NAMALWA (cell line): Measurements from ENCODE around the gene LRRTM4.

Experiments
- DNase-seq: peaks from one replicate; pipeline ENCODE4 v3.0.0-alpha.2; 2015; ENCODE audit warnings: low spot score

Gene LRRTM4

DNA sequence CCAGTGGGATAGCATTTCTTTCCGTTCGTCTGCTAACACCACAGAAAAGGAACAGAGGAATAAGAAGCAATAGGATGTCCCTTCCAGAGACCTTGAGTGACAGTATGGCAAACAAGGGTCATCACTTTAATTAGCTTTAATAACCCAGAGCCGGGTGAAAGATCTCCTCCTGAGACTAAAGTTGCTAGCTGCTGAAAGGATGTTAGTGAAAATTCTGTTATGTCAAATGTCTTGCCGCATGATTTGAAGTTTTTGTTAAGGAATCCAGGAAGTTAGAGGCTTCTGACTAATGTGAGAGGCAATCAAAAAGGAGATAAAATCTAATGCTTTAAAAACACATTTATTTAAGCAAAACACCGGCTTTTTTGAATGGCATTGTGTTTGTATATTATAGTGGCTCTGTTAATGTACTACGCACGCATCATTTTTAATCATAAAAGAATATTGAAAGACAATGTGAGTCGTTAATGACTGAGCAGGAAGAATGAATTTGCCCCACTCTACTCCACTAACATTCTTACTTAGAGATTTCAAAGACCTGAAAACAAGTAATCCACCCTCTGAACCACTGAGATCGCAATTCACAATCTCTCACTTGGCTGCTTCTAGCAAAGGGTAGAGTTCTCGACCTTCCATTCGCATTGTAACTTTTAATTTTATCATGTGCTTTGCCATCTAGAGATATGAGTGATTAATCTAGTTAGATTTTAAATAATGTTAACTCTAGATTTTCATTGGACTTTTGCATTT is 536.6 kb downstream of the LRRTM4 start:
- DNase-seq, result no peak

DNA sequence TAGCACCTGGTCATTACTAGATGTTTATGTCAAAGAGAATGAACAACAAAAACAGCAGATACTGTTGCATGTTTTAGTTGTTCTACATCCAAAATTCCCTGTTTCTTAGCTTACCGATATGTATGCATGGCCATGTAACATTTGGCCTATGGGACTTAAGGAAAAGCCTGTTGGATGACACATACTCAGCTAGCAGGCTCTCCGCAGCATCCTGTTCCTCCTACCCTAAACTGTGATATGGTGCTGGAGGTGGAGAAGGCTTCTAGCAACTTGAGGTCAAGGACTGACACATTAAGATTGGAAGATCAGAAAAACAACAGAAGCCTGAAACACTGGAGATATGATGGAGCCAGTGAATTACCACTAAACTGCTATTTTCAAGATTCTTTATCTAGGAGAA is 537.8 kb downstream of the LRRTM4 start:
- DNase-seq, result no peak

DNA sequence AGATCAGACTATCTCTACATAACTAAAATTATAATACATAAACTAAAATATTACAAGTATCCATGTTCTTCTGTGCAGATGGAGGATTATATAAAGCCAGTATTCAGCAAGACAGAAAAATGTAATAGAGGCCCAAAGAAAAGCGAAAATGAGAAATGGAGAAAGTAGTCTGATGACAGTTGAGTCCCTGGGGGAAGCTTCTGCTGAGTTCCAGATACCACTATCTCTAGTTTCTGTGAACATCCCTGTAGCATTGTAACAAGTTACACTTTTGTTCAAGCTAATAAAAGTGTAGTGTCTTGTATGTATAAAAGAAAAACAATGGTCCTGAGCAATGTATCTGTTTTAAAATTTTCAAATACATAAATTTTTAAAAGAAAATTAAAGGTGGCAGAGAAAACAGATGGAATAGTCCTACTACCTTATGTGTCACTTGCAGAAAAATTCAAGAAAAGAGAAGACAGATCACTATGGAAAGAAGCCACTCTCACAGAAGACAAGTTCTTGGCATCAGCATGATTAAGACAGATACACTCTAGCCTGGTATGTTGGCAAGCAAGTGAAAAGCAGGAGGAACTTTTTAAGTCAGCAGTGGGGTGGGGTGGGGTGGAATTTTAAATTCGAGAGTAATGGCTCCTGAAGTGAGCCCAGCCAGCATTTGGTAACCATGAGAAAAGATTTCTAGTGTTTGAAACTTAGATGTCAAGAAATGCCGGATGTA is 541.9 kb downstream of the LRRTM4 start:
- no peak for DNase-seq

- no peak for DNase-seq
These were observed 544.1 kb downstream of the LRRTM4 start for GRCh38 chr2:76977846-76978727.

DNA sequence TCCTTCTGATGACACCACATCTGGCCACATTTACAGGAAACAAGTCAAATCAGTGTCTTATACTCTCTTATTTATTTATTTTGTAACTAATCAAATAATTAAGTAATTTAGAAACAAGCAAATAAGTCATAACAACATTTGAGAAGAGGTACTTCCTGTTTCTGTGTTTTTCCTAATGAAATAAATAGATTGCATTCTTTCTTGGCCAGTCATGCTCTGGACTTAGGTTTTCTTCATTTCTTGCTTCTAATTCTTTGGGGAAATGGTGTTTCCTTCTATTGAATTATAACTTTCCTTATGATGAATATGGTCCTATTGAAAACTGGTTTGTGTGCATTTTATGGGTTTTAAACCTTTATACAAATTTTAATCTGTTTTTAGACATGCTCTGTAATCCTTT is 546.4 kb downstream of the LRRTM4 start:
- DNase-seq, result no peak

DNA sequence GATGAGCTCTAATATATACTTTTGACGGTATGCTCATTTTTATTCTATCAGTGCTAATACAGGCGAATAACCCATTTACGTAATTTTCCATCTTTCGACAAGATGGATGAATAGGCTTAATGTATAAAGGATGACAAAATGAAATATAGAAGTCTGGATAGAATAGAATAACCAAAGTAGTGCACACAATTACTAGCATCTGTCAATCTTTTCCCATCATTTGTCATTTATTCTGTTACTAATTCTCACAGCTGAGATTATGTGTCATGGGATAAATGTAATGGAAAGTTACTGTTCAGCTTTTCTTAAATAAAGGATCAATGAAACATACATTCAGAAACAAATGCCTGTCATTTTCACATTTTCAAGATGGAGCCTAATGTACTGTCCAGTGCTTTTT is 548.6 kb downstream of the LRRTM4 start:
- no peak for DNase-seq

DNA sequence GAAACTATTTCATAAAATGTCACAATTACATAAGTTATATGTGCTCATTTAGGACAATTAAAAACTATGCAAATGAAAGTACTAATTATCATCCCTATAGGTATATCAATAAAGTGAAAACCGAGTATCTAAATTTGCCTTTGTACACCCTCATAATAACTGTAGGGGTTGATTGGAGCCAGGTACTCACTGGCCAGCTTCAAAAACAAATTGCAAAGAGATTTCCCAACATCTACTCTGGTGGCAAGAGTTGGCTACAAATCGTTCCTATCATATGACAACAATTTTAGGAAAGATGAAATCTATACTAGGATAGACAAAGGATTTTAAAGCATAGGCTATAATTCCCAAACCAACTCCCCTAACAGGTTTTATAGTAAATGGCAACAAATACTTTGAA is 556.4 kb downstream of the LRRTM4 start:
- DNase-seq, result no peak

DNA sequence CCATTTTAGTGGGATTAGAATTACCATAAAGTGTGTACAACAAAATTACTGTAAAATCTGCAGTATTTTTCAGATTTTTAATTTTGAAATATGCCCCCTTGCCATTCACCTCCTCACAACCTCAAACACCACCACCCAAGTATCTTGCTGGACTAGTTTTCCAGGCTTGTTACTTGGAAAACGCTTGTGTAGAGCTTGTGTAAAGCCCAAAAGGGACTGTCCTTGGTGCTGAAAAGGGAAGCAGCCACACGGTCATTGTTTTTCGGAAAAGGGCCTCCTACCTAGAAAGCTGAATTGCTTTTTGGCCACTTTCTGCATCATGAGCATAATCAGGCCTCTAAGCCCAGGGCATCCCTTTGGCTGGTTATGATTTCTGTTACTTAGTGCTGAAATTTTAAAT is 563.4 kb downstream of the LRRTM4 start:
- DNase-seq, result peak; percentile 6

- DNase-seq, result peak; percentile 78
These were observed 568.3 kb downstream of the LRRTM4 start for GRCh38 chr2:76953733-76954347.

GRCh38 chr2:76946631-76947145 is 575.5 kb downstream of the LRRTM4 start:
- DNase-seq, result no peak

- no peak for DNase-seq
These were observed 581.6 kb downstream of the LRRTM4 start for GRCh38 chr2:76940559-76940958.

DNA sequence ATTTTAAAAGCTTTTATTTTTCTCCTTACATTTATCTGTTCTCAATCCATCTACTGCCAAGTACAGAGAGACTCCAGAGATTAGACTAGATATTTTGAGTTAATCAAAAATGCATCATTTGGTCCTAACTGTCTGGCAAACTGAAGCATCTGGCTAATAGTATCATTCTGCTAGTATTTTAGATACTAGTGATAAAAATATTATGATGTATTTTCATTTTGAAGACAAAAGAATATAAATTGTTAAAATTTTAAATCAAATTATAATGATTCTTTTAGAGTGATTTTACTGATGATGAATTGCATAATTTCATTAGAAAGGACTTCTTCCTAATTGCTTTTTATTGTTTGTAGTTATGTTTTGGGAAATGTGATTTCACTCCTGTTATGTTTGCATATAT is 584.0 kb downstream of the LRRTM4 start:
- DNase-seq, result no peak

DNA sequence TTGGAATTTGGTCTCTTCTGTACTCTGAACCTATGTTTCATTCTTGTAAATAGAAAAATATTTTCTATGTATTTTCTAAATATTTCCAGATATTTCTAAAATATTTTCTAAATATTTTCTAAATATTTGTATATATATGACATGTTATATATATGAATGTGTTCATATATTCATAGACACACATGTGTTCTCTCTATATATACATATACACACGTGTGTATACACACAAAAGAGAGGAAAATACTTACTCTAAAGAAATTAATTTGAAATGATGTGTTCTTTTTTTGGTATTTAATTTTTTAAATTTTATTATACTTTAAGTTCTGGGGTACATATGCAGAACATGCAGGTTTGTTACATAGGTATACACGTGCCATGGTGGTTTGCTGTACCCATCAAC is 589.6 kb downstream of the LRRTM4 start:
- DNase-seq, result no peak

DNA sequence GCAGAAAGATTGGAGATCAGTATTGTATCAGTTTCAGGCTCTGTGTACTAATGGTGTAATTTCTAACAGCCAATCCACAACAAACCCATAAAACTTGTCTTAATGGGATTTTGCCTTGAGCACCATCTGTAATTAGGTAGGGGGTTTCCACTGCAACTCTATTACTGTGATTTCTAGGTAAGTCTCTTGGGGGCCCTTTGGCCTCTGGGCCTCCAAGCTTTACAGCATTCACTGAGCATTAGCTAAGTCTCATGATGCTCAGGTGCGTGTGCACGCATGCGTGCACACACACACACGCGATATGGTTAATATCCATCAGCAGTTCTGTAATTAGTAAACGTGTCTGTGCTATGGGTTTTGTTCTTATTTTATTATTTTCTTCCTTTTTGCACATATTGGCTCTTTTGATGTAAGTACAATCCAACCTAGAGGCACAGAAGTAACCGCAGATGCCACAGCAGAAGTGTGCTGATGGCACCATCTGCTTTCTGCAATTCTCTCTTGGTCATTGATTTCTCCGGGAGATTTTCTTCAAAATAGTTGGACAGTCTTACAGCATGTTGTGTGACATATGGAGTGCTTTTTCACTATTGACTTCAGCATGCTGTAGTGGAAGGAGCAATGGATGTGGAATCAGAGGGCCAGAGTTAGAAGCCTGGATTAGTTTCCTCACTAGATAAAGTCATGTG is 592.0 kb downstream of the LRRTM4 start:
- no peak for DNase-seq

DNA sequence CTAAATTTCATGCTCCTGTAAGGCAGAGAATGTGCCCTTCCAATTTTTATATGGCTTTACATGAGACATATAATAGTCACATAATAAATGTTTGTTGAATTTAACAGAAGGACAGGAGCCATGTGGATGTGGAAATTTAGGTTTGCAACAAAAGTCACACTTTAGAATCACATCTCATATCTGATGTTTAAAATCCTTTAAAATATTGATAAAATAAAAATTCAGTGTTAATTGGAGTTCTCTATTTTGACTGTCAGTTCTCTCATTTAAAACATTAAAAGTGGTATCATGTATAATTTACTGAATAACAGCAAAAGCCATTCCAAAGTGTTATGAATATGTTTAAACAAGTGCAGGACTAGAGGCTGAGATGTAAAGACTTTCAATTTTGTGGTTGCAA is 594.1 kb downstream of the LRRTM4 start:
- DNase-seq, result no peak

GRCh38 chr2:76921006-76921405 is 601.2 kb downstream of the LRRTM4 start:
- no peak for DNase-seq

GRCh38 chr2:76895469-76895868 is 626.7 kb downstream of the LRRTM4 start:
- DNase-seq, result no peak

DNA sequence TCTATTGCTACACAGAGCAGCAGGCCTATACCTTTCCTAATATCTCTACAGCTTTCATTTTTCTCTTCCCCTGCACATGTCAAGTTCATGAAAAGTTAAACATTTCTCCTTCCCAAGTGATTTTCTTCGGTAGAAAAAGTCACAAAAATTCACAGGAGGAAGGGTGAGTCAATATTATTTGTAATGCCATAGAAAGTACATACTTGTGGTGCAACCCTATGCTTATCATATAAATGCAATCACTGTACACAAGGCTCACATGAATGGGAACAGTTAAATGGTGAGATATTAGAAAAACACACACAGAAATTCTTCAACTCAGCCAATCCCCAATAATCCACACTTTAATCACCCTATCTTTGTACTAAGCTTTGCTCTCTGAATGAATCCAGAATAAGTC is 651.6 kb downstream of the LRRTM4 start:
- DNase-seq, result no peak

DNA sequence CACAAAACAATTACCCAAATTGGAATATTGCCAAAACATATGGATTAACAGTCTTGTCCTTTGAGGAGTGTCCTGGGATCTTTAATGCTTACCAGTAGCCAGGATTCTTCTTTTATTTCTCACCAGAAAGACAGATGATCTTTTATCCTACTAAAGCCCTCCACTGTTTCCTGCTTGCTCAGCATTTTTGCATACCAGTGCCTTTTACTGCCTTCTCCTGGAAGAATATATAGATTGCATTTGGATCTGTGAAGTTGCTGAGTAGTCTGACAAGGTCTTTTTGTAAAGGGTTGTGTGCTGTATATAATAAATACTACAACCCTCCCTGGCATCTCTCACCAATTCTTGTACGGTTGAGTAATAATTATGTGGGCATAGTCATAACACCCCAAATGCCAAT is 652.2 kb downstream of the LRRTM4 start:
- DNase-seq, result no peak

- peak; percentile 27 for DNase-seq
These were observed 654.3 kb downstream of the LRRTM4 start for GRCh38 chr2:76867854-76868253.

DNA sequence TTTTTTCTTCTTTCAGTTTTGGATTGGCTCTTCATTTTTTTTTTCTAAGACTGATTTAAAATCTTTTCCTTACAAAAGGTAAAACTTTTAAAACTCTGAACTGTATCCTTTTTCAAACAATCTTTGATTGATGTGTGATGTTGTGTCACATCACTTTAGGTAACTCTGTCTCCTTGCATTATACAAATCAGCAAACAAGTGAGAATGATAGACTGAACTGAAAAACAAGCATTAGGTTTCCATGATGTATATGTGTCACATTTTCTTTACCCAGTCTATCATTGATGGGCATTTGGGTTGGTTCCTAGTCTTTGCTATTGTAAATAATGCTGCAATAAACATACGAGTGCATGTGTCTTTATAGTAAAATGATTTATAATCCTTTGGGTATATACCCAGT is 655.7 kb downstream of the LRRTM4 start:
- no peak for DNase-seq

- DNase-seq, result no peak
These were observed 659.3 kb downstream of the LRRTM4 start for GRCh38 chr2:76862901-76863300.
